GM12878 (cell line): ENCODE results near the gene PIGN.

Source experiments
- ASH2L ChIP-seq: fragments of 300-600, 200-600 bp; sonication (generic); IDR thresholded peaks from 2 replicates; pipeline ENCODE4 v1.6.1; 2017; ENCODE audit warnings: low read depth, mild to moderate bottlenecking, borderline replicate concordance
- BHLHE40 ChIP-seq, 2 experiments: fragments of 450-650 bp in 1 of 2; IDR thresholded peaks; 2 replicates each; pipeline ENCODE4 v1.6.1; 2011 to 2017; ENCODE audit warnings: low read depth in 2 of 2, borderline replicate concordance in 1 of 2, improper control_type of control experiment in 1 of 2, low read length in 1 of 2, mild to moderate bottlenecking in 1 of 2
- EZH2 ChIP-seq: IDR thresholded peaks from 2 replicates; pipeline ENCODE4 v1.6.1; 2012; ENCODE audit warnings: low read depth, mild to moderate bottlenecking, control low read depth, inconsistent platforms, low read length, borderline replicate concordance; ENCODE audit not compliant: control insufficient read depth
- FOXM1 ChIP-seq: IDR thresholded peaks from 2 replicates; pipeline ENCODE4 v1.6.1; 2012; ENCODE audit warnings: low read depth, mild to moderate bottlenecking, inconsistent platforms, low read length, moderate library complexity
- MEF2B ChIP-seq: fragments of 450-650 bp; IDR thresholded peaks from 2 replicates; pipeline ENCODE4 v1.6.1; 2018; ENCODE audit warnings: mild to moderate bottlenecking, moderate library complexity; ENCODE audit not compliant: partially characterized antibody, poor library complexity, severe bottlenecking
- POLR2AphosphoS2 ChIP-seq: IDR thresholded peaks from 2 replicates; pipeline ENCODE4 v1.6.1; 2011; ENCODE audit warnings: low read depth, mild to moderate bottlenecking, low read length, improper control_type of control experiment, moderate library complexity
- POLR2AphosphoS5 ChIP-seq: IDR thresholded peaks from 2 replicates; pipeline ENCODE4 v1.6.1; 2011; ENCODE audit warnings: mild to moderate bottlenecking, low read length, inconsistent platforms
- RCOR1 ChIP-seq: conservative IDR thresholded peaks from 2 replicates; pipeline ENCODE4 v1.6.1; 2012; ENCODE audit warnings: low read depth, low read length, improper control_type of control experiment
- SMARCA5 ChIP-seq: fragments of 450-650 bp; IDR thresholded peaks from 2 replicates; pipeline ENCODE4 v1.6.1; 2017; ENCODE audit warnings: mild to moderate bottlenecking
- SP1 ChIP-seq: IDR thresholded peaks from one replicate; pipeline ENCODE4 v1.6.1; 2011; ENCODE audit warnings: low read depth, low read length
- TAF1 ChIP-seq: IDR thresholded peaks from 2 replicates; pipeline ENCODE4 v1.6.1; 2011; ENCODE audit warnings: mild to moderate bottlenecking, low read depth, low read length, borderline replicate concordance
- TF ChIP-seq, protein P1 (sequence below): IDR thresholded peaks from 2 replicates; pipeline ENCODE4 v1.6.1; 2011; ENCODE audit warnings: low read depth, mild to moderate bottlenecking, low read length, moderate library complexity, borderline replicate concordance; ENCODE audit errors: extremely low read depth
- TF ChIP-seq, protein P2 (sequence below), 3 experiments: IDR thresholded peaks in 2 of 3; conservative IDR thresholded peaks in 1 of 3; 2 replicates each; pipeline ENCODE4 v1.5.1; 2011; ENCODE audit warnings: low read depth in 3 of 3, low read length in 3 of 3, mild to moderate bottlenecking in 3 of 3, control low read depth in 2 of 3, moderate library complexity in 2 of 3, inconsistent platforms in 1 of 3, mixed read lengths in 1 of 3; ENCODE audit not compliant: control insufficient read depth in 2 of 3, insufficient read depth in 1 of 3; ENCODE audit errors: extremely low read depth in 1 of 3

DNA sequence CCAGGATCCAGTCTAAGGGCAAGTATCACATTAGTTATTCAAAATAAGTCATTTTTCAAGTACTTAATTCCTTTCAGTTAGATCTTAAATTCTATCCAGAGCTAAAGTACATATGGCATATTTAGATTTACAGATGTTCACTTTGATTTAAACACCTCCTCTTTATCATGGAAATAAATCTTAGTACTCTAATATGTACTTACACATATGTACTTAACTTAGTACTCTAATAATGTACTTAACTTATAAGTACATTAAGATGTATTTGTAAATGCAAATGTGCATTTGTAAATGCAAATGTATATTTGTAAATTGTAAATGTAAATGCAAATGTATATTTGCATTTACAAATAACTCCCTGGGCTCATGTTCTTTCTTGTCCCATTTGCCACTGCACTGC lies 14.6 kb downstream of the PIGN start:
- TF ChIP-seq BHLHE40 (IDR thresholded peaks at IDR 0.05; ENCODE audit: borderline replicate concordance in 1 of 2, low read depth in 2 of 2, low read length in 1 of 2): no peak
- TF ChIP-seq, protein P1, sequence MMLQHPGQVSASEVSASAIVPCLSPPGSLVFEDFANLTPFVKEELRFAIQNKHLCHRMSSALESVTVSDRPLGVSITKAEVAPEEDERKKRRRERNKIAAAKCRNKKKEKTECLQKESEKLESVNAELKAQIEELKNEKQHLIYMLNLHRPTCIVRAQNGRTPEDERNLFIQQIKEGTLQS: no peak
- TF ChIP-seq, protein P2, sequence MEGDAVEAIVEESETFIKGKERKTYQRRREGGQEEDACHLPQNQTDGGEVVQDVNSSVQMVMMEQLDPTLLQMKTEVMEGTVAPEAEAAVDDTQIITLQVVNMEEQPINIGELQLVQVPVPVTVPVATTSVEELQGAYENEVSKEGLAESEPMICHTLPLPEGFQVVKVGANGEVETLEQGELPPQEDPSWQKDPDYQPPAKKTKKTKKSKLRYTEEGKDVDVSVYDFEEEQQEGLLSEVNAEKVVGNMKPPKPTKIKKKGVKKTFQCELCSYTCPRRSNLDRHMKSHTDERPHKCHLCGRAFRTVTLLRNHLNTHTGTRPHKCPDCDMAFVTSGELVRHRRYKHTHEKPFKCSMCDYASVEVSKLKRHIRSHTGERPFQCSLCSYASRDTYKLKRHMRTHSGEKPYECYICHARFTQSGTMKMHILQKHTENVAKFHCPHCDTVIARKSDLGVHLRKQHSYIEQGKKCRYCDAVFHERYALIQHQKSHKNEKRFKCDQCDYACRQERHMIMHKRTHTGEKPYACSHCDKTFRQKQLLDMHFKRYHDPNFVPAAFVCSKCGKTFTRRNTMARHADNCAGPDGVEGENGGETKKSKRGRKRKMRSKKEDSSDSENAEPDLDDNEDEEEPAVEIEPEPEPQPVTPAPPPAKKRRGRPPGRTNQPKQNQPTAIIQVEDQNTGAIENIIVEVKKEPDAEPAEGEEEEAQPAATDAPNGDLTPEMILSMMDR (IDR thresholded peaks at IDR 0.05 in 2 of 3, conservative IDR thresholded peaks at IDR 0.05 in 1 of 3; ENCODE audit: control insufficient read depth in 2 of 3, extremely low read depth in 1 of 3, insufficient read depth in 1 of 3, low read depth in 3 of 3, low read length in 3 of 3): no peak
- TF ChIP-seq TAF1: no peak
- no peak for TF ChIP-seq FOXM1
- no peak for TF ChIP-seq POLR2AphosphoS5
- no peak for TF ChIP-seq ASH2L
- TF ChIP-seq RCOR1: no peak
- TF ChIP-seq POLR2AphosphoS2: no peak
- no peak for TF ChIP-seq SP1
- TF ChIP-seq EZH2: no peak
- TF ChIP-seq MEF2B: no peak
- no peak for TF ChIP-seq SMARCA5
